ENCODE results near the gene TMEM11. TPM values are rescaled to one million over a fixed set of nuclear protein-coding genes. Genes with fewer than 3 reads are reported as not detected.

TMEM11 gene
- total and polyA plus RNA-seq, 2 of the 8 experiments (the other 6 are each of a cell fraction or from before 2014, with no cell fraction given): 33.3 to 90.4 TPM

- Histone ChIP-seq H3K18ac (ENCODE audit: extremely low read depth, low read length) (no peak overlapping the region), H4K20me1 (replicated peaks in 1 of 2; ENCODE audit: control insufficient read depth in 1 of 2, insufficient read depth in 2 of 2, low read length in 2 of 2) (peaks cover 0 to 4% of the 10 kb centered on the region in 2 experiments), H3K4me3 (ENCODE audit: extremely low read depth in 1 of 4, insufficient read depth in 2 of 4, low read depth in 3 of 4, low read length in 4 of 4) (no peak overlapping the region)
Measured at GRCh38 chr17:21231533-21231932, 17.6 kb upstream of the TMEM11 start.

More at GRCh38 chr17:21231533-21231932, 17.6 kb upstream of the TMEM11 start:
- H3K56ac ChIP-seq (replicated peaks; ENCODE audit: insufficient read length, low read depth, low read length): no peak overlapping the region
- H3K36me3 ChIP-seq (ENCODE audit: control insufficient read depth in 2 of 4, insufficient read depth in 4 of 4, low read length in 3 of 4): no peaks in the 10 kb centered on the region
- CTCF ChIA-PET (ENCODE audit: partially characterized antibody): interaction anchor here (1.1 to 2.9 kb wide), 2 partner anchors 9 to 14 kb away, joined by 3 to 16 read pairs; no protein-coding TSS in a partner anchor
- no peak overlapping the region for H2BK120ac ChIP-seq (replicated peaks; ENCODE audit: low read depth, low read length)
- H3K79me1 ChIP-seq (ENCODE audit: low read depth, low read length): no peaks in the 10 kb centered on the region
- no peak overlapping the region for H3K27ac ChIP-seq (ENCODE audit: low read depth, low read length)
- no peak overlapping the region for H3K9ac ChIP-seq (replicated peaks in 1 of 4; ENCODE audit: extremely low read depth in 1 of 4, low read depth in 3 of 4, low read length in 3 of 4)
- POLR2A ChIA-PET (ENCODE audit: partially characterized antibody): interaction anchor here (2.3 kb wide), 1 partner anchor 20 kb away, joined by 5 read pairs; no protein-coding TSS in a partner anchor
- H2AFZ ChIP-seq (ENCODE audit: low read length): no peak overlapping the region
- no peak overlapping the region for H2BK20ac ChIP-seq (ENCODE audit: low read length)
- peaks cover 9% of the 10 kb centered on the region; the same call in 1 of the 2 replicates for H3K23me2 ChIP-seq (ENCODE audit: low read depth, low read length)
- H3K9me3 ChIP-seq (ENCODE audit: insufficient read depth in 2 of 2, low read depth in 1 of 2, low read length in 1 of 2): 0 out of 4 replicates have a peak, but pooled peaks cover 0 to 2% of the 10 kb centered on the region in 2 experiments
- FAIRE-seq (no peak), DNase-seq (ENCODE audit: low read depth in 1 of 2, low spot score in 2 of 2) (no peak)
- 77% methylated on average over 6 of the region's 6 CpGs; no CpG with 5 or more reads in 1 of the 2 experiments for WGBS, 2 experiments (ENCODE audit: extremely low coverage in 1 of 2, insufficient coverage in 1 of 2, insufficient read length in 1 of 2, insufficient replicate concordance in 2 of 2, low coverage in 1 of 2, low lambda C conversion rate in 2 of 2, missing lambda C conversion rate in 1 of 2)
- no peak overlapping the region for H4K5ac ChIP-seq (ENCODE audit: insufficient read length, low read depth, low read length)
- H4K8ac ChIP-seq (ENCODE audit: extremely low read depth, insufficient read depth, low read length): no peak overlapping the region
- H3K79me2 ChIP-seq (ENCODE audit: control insufficient read depth in 1 of 2, insufficient read depth in 2 of 2, low read length in 2 of 2): no peaks in the 10 kb centered on the region
- no peak overlapping the region for H3K23ac ChIP-seq (ENCODE audit: insufficient read length)
- H2BK15ac ChIP-seq (ENCODE audit: low read length): no peak overlapping the region
- H4K91ac ChIP-seq (replicated peaks; ENCODE audit: insufficient read length, low read length): no peak overlapping the region
- no peak overlapping the region for H2BK12ac ChIP-seq (ENCODE audit: low read depth, low read length)
- no peak overlapping the region for H2BK5ac ChIP-seq (ENCODE audit: low read depth, low read length)
- H3K27me3 ChIP-seq (replicated peaks in 1 of 4; ENCODE audit: control insufficient read depth in 3 of 4, extremely low read depth in 1 of 4, insufficient read depth in 3 of 4, low read length in 3 of 4): no peaks in the 10 kb centered on the region
- H3K4me2 ChIP-seq (ENCODE audit: insufficient read depth in 1 of 2, low read depth in 2 of 2, low read length in 2 of 2): no peak overlapping the region
- H3K4me1 ChIP-seq (replicated peaks in 1 of 4; ENCODE audit: control insufficient read depth in 3 of 4, insufficient read depth in 4 of 4, low read length in 3 of 4): no peaks in the 10 kb centered on the region
- no peak overlapping the region for H3K14ac ChIP-seq (ENCODE audit: insufficient read length)
- no peak for TF ChIP-seq TEAD4 (IDR thresholded peaks at IDR 0.05; ENCODE audit: low read depth, low read length)
- TF ChIP-seq EGR1 (IDR thresholded peaks at IDR 0.05; ENCODE audit: borderline replicate concordance, low read depth, low read length): no peak
- TF ChIP-seq, protein P1, sequence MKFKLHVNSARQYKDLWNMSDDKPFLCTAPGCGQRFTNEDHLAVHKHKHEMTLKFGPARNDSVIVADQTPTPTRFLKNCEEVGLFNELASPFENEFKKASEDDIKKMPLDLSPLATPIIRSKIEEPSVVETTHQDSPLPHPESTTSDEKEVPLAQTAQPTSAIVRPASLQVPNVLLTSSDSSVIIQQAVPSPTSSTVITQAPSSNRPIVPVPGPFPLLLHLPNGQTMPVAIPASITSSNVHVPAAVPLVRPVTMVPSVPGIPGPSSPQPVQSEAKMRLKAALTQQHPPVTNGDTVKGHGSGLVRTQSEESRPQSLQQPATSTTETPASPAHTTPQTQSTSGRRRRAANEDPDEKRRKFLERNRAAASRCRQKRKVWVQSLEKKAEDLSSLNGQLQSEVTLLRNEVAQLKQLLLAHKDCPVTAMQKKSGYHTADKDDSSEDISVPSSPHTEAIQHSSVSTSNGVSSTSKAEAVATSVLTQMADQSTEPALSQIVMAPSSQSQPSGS (IDR thresholded peaks at IDR 0.05; ENCODE audit: low read length): no peak
- TF ChIP-seq JUN (IDR thresholded peaks at IDR 0.05; ENCODE audit: low read depth, low read length): no peak
- no peak overlapping the region for H3K4ac ChIP-seq (replicated peaks; ENCODE audit: insufficient read length, low read depth, low read length)
- no peak overlapping the region for H2AK5ac ChIP-seq (ENCODE audit: low read depth, low read length)

Data from H1 (cell line).